ENCODE data around the gene ATXN2. TPM values are rescaled to one million over a fixed set of nuclear protein-coding genes. Genes with fewer than 3 reads are reported as not detected.

Gene ATXN2
- total and polyA plus RNA-seq, 9 of the 15 experiments (the other 6 are each of a cell fraction or from before 2014, with no cell fraction given) = 16.8 to 67.8 (median 29.3) TPM

- Histone ChIP-seq H3K4me3 (no peak overlapping the region), H4K20me1 (replicated peaks; ENCODE audit: control insufficient read depth, insufficient read depth, low read length) (peaks cover 58% of the 10 kb centered on the region), H3K27ac (ENCODE audit: extremely low read depth, low read depth, low read length) (peak overlapping the region; percentile 92), H3K27me3 (ENCODE audit: control insufficient read depth in 2 of 2, insufficient read depth in 2 of 2, low read length in 2 of 2) (no peaks in the 10 kb centered on the region), H3K4me2 (ENCODE audit: insufficient read depth, low read length) (peak overlapping the region; percentile 27), H3K36me3 (ENCODE audit: control insufficient read depth, insufficient read depth, low read length) (peaks cover 76% of the 10 kb centered on the region), H3K4me1 (replicated peaks in 1 of 2; ENCODE audit: control insufficient read depth in 2 of 2, insufficient read depth in 2 of 2, low read length in 2 of 2) (peaks cover 54 to 56% of the 10 kb centered on the region in 2 experiments), H3K9ac (ENCODE audit: insufficient read depth in 1 of 2, low read depth in 2 of 2, low read length in 2 of 2) (peak overlapping the region in 1 of 2 experiments; percentile 82; a peak in 2 of 4 replicates), H3K9me3 (replicated peaks; ENCODE audit: control insufficient read depth, insufficient read depth, low read depth, low read length) (no peaks in the 10 kb centered on the region), H3K79me2 (ENCODE audit: control insufficient read depth, insufficient read depth, low read length) (peaks cover 97% of the 10 kb centered on the region), H2AFZ (ENCODE audit: low read depth, low read length) (no peak overlapping the region), H3K9me1 (ENCODE audit: control insufficient read depth, insufficient read depth, low read length) (peaks cover 18% of the 10 kb centered on the region)
- ChIA-PET CTCF (ENCODE audit: low intra/inter-chr PET ratio) (no interaction called here), POLR2A (interaction anchor here (0.6 to 4.0 kb wide), 10 partner anchors 9 to 488 kb away, joined by 3 to 24 read pairs (median 3); no protein-coding TSS in a partner anchor)
- BruUV-seq (replicated peaks) = no TSS peak
- peak in 1 of 4 experiments; percentile 74 for DNase-seq (ENCODE audit: extremely low read depth in 1 of 4, low spot score in 3 of 4)
- ATAC-seq = no peak
- 54% methylated on average over 11 of the region's 12 CpGs for WGBS (ENCODE audit: insufficient coverage, low coverage, missing lambda C conversion rate)
- peak; percentile 74 for FAIRE-seq
- intact Hi-C loops (cut with micrococcal nuclease) = no loop called here
- in situ Hi-C loops (cut with MboI) = no loop called here
- TF ChIP-seq SNRNP70 (optimal IDR thresholded peaks at IDR 0.05; ENCODE audit: low read depth, low read length) (no peak), ATF2 (CRISPR knock-in tag; IDR thresholded peaks at IDR 0.05) (no peak), TFAP4 (CRISPR knock-in tag; IDR thresholded peaks at IDR 0.05; ENCODE audit: borderline replicate concordance) (peak; percentile 56; the same call in 1 of the 2 replicates), GTF2F1 (IDR thresholded peaks at IDR 0.05; ENCODE audit: low read depth, low read length) (no peak), DDX20 (tag; IDR thresholded peaks at IDR 0.05; ENCODE audit: low read depth) (0 out of 2 replicates have a peak, but pooled peaks have one; percentile 19), BRD9 (IDR thresholded peaks at IDR 0.05; ENCODE audit: low read depth, partially characterized antibody) (no peak), HNRNPLL (IDR thresholded peaks at IDR 0.05; ENCODE audit: low read depth, low read length, poor library complexity, severe bottlenecking) (no peak), NR2F6 (CRISPR knock-in tag; IDR thresholded peaks at IDR 0.05) (no peak), ELF1 (tag; IDR thresholded peaks at IDR 0.05) (no peak), ZNF644 (tag; IDR thresholded peaks at IDR 0.05; ENCODE audit: low read depth) (no peak), SMARCA4 (IDR thresholded peaks at IDR 0.05) (peak; percentile 41; the same call in 1 of the 2 replicates), SRSF9 (IDR thresholded peaks at IDR 0.05; ENCODE audit: borderline replicate concordance, low read depth, low read length) (no peak), ZNF133 (CRISPR knock-in tag; IDR thresholded peaks at IDR 0.05) (no peak), ZNF717 (CRISPR knock-in tag; IDR thresholded peaks at IDR 0.05) (no peak), ZNF224 (CRISPR knock-in tag; IDR thresholded peaks at IDR 0.05) (no peak), CCAR2 (IDR thresholded peaks at IDR 0.05; ENCODE audit: low read depth, low read length) (no peak), POLR2G (IDR thresholded peaks at IDR 0.05; ENCODE audit: low read depth, low read length) (no peak), XRCC4 (IDR thresholded peaks at IDR 0.05; ENCODE audit: extremely low read depth, insufficient read depth, insufficient read length) (no peak), MAZ (CRISPR knock-in tag; conservative IDR thresholded peaks at IDR 0.05 in 1 of 2, IDR thresholded peaks at IDR 0.05 in 1 of 2) (no peak), RUNX1 (IDR thresholded peaks at IDR 0.05; ENCODE audit: low read depth) (no peak), GTF2A2 (tag; IDR thresholded peaks at IDR 0.05) (no peak), TCF3 (CRISPR knock-in tag; IDR thresholded peaks at IDR 0.05) (peak; percentile 63), ZNF282 (CRISPR knock-in tag; IDR thresholded peaks at IDR 0.05) (no peak)
Measured at GRCh38 chr12:111413442-111414086, 185.6 kb downstream of the ATXN2 start.

Measured in K562 (cell line).